ENCODE results near the gene MAPK7.

The MAPK7 gene

DNA sequence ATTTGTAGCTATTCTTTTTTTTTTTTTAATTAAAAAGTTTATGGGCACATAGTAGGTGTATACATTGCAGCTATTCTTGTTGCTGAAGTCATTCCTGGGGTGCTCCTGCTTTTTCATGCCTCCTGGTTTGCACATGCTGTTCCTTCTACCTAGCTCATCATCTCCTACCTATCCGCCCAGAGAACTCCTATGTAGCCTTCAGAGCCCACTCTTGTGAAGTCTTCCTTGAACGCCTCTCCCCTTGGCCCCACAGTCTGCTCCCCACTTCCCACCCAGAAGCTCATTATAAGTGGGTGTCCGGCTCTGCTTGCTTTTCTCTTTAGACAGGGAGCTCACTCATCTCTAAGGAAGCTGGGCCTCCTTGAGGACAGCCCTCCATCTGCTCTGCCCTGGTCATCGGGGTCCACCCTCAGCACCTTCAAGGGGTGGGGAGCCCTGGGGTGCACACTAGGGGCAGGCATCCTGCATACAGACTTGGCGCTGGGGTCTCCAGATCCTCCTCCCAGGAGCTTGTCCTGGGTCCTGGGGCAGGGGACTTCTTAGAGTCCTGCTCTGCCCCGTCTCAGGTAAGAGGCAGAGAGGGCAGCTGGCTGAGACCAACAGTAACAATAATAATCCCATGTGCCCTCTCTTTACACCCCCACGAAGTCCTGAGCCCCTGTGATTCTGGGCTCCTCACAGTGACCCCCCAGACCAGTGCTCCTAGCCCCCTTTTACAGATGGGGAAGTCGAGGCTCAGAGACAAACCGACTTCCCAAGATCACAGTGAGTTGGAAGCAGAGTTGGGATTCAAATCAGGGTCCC, 12.3 kb upstream of the MAPK7 start:
- Histone ChIP-seq H3F3A (ENCODE audit: insufficient read depth) (0 out of 2 replicates have a peak, but pooled peaks cover 3% of the 10 kb centered on the region), H3K4me2 (ENCODE audit: low read depth, low read length, poor library complexity, severe bottlenecking) (no peak overlapping the region), H3K27me3 (ENCODE audit: low read length) (no peaks in the 10 kb centered on the region), H3K9me2 (replicated peaks; ENCODE audit: insufficient read depth, low read length) (no peaks in the 10 kb centered on the region), H3K27ac (ENCODE audit: low read depth, low read length) (no peak overlapping the region), H2AFZ (ENCODE audit: low read depth, low read length, severe bottlenecking) (no peak overlapping the region), H3K79me2 (ENCODE audit: insufficient read depth, low read length) (no peaks in the 10 kb centered on the region), H3K9me3 (ENCODE audit: insufficient read depth, low read length) (no peaks in the 10 kb centered on the region), H3K9ac (ENCODE audit: low read length) (no peak overlapping the region), H3K36me3 (ENCODE audit: low read length) (no peaks in the 10 kb centered on the region), H3K4me3 (ENCODE audit: insufficient read depth, low read length, poor library complexity, severe bottlenecking) (no peak overlapping the region), H4K20me1 (ENCODE audit: low read depth, low read length) (no peaks in the 10 kb centered on the region; the same call in 1 of the 2 replicates)
- TF ChIP-seq EZH2phosphoT487 (conservative IDR thresholded peaks at IDR 0.05; ENCODE audit: low read length) = no peak
- TF ChIP-seq, protein P1, sequence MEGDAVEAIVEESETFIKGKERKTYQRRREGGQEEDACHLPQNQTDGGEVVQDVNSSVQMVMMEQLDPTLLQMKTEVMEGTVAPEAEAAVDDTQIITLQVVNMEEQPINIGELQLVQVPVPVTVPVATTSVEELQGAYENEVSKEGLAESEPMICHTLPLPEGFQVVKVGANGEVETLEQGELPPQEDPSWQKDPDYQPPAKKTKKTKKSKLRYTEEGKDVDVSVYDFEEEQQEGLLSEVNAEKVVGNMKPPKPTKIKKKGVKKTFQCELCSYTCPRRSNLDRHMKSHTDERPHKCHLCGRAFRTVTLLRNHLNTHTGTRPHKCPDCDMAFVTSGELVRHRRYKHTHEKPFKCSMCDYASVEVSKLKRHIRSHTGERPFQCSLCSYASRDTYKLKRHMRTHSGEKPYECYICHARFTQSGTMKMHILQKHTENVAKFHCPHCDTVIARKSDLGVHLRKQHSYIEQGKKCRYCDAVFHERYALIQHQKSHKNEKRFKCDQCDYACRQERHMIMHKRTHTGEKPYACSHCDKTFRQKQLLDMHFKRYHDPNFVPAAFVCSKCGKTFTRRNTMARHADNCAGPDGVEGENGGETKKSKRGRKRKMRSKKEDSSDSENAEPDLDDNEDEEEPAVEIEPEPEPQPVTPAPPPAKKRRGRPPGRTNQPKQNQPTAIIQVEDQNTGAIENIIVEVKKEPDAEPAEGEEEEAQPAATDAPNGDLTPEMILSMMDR (IDR thresholded peaks at IDR 0.05; ENCODE audit: insufficient read depth, low read length, poor library complexity, severe bottlenecking) = no peak

DNA sequence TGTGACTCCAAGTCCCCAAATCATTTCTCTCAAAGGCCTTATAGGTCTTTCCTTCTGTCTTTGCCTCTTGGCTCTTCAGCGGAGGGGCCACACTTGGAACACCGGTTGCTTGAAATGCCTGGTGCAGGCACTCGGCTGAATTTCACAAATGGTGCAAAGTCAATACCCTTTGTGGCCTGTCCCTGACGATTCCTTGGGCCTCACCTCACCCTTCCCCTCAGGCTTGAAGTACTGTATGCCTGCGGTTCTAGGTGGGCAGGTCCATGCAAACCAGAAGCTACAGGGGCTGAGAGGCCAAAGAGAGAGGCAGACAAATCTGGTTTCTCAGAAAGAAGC, 11.7 kb upstream of the MAPK7 start:
- no peak for TF ChIP-seq EZH2phosphoT487 (conservative IDR thresholded peaks at IDR 0.05; ENCODE audit: low read length)
- TF ChIP-seq, protein P1 (IDR thresholded peaks at IDR 0.05; ENCODE audit: insufficient read depth, low read length, poor library complexity, severe bottlenecking) = no peak
- no peaks in the 10 kb centered on the region for H3K9me3 ChIP-seq (ENCODE audit: insufficient read depth, low read length)
- no peaks in the 10 kb centered on the region for H3K27me3 ChIP-seq (ENCODE audit: low read length)

DNA sequence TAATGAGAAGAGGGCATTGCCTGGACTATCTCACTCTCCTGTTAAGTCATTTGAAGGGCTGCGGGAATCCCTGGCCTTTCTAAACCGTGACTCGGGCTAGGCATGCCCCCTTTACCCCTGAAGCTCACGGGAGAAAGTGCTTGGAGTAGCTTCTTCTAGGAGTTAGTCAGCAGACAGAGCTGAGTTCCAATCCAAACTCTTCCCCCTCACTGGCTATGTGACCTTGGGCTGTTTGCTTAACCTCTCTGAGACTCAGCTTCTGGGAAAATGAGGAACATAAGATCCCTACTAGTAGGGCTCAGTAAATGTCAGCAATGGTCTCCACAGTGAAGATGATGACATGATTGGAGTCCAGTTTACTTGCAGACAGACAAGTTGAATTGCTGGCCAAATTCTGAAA, 10.1 kb upstream of the MAPK7 start:
- Histone ChIP-seq H4K20me1 (ENCODE audit: low read depth, low read length) (no peaks in the 10 kb centered on the region; the same call in 1 of the 2 replicates), H3K9ac (ENCODE audit: low read length) (no peak overlapping the region)

More for the DNA sequence above, 11.7 kb upstream of the MAPK7 start:
- Histone ChIP-seq H3K9me2 (replicated peaks; ENCODE audit: insufficient read depth, low read length) (no peaks in the 10 kb centered on the region), H3K36me3 (ENCODE audit: low read length) (no peaks in the 10 kb centered on the region), H4K20me1 (ENCODE audit: low read depth, low read length) (no peaks in the 10 kb centered on the region; the same call in 1 of the 2 replicates), H3K79me2 (ENCODE audit: insufficient read depth, low read length) (no peaks in the 10 kb centered on the region), H3K4me2 (ENCODE audit: low read depth, low read length, poor library complexity, severe bottlenecking) (no peak overlapping the region), H2AFZ (ENCODE audit: low read depth, low read length, severe bottlenecking) (no peak overlapping the region), H3K27ac (ENCODE audit: low read depth, low read length) (no peak overlapping the region), H3K9ac (ENCODE audit: low read length) (no peak overlapping the region), H3F3A (ENCODE audit: insufficient read depth) (0 out of 2 replicates have a peak, but pooled peaks cover 2% of the 10 kb centered on the region), H3K4me3 (ENCODE audit: insufficient read depth, low read length, poor library complexity, severe bottlenecking) (no peak overlapping the region)

More for the DNA sequence above, 10.1 kb upstream of the MAPK7 start:
- no peak overlapping the region for H3K27ac ChIP-seq (ENCODE audit: low read depth, low read length)
- H3F3A ChIP-seq (ENCODE audit: insufficient read depth) = no peaks in the 10 kb centered on the region
- H3K27me3 ChIP-seq (ENCODE audit: low read length) = no peaks in the 10 kb centered on the region
- no peaks in the 10 kb centered on the region for H3K9me2 ChIP-seq (replicated peaks; ENCODE audit: insufficient read depth, low read length)
- TF ChIP-seq EZH2phosphoT487 (conservative IDR thresholded peaks at IDR 0.05; ENCODE audit: low read length) = no peak
- TF ChIP-seq, protein P1 (IDR thresholded peaks at IDR 0.05; ENCODE audit: insufficient read depth, low read length, poor library complexity, severe bottlenecking) = no peak
- H2AFZ ChIP-seq (ENCODE audit: low read depth, low read length, severe bottlenecking) = no peak overlapping the region
- H3K4me2 ChIP-seq (ENCODE audit: low read depth, low read length, poor library complexity, severe bottlenecking) = no peak overlapping the region
- no peak overlapping the region for H3K4me3 ChIP-seq (ENCODE audit: insufficient read depth, low read length, poor library complexity, severe bottlenecking)
- no peaks in the 10 kb centered on the region for H3K9me3 ChIP-seq (ENCODE audit: insufficient read depth, low read length)
- no peaks in the 10 kb centered on the region for H3K36me3 ChIP-seq (ENCODE audit: low read length)
- no peaks in the 10 kb centered on the region for H3K79me2 ChIP-seq (ENCODE audit: insufficient read depth, low read length)

All from SU-DHL-6 (cell line).